C4-2B (cell line): ENCODE data around the gene MRPS10.

ENCODE experiments used
- ZFX ChIP-seq: fragments of 450-650 bp; IDR thresholded peaks from 2 replicates; pipeline ENCODE4 v1.6.1; 2017
- TF ChIP-seq, protein P1 (sequence below): fragments of 450-650 bp; conservative IDR thresholded peaks from 2 replicates; pipeline ENCODE4 v1.5.1; 2017; ENCODE audit warnings: mild to moderate bottlenecking

DNA sequence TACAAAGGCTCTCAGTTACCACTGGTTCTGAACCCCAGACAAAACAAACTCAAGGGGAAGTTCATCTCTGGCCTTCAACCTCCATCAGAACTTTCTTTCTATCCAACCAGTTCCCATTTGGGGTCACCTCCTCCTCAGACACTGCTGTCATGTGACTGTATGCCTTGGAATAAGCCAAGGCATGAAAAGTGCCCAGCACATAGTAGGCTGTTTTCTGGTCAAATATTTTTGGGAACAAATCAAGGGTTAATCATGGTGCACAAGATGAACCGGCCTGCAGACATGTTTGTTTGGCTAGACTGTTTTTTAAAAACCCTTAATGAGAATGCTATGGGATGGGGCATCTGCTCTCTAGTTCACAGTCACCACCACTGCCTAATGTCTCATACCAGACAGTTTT lies 48.9 kb upstream of the MRPS10 start:
- TF ChIP-seq, protein P1, sequence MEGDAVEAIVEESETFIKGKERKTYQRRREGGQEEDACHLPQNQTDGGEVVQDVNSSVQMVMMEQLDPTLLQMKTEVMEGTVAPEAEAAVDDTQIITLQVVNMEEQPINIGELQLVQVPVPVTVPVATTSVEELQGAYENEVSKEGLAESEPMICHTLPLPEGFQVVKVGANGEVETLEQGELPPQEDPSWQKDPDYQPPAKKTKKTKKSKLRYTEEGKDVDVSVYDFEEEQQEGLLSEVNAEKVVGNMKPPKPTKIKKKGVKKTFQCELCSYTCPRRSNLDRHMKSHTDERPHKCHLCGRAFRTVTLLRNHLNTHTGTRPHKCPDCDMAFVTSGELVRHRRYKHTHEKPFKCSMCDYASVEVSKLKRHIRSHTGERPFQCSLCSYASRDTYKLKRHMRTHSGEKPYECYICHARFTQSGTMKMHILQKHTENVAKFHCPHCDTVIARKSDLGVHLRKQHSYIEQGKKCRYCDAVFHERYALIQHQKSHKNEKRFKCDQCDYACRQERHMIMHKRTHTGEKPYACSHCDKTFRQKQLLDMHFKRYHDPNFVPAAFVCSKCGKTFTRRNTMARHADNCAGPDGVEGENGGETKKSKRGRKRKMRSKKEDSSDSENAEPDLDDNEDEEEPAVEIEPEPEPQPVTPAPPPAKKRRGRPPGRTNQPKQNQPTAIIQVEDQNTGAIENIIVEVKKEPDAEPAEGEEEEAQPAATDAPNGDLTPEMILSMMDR, result no peak
- no peak for TF ChIP-seq ZFX
